HG03280 (cell line): ENCODE results near the gene SAMD14.

Experiments used
- ATAC-seq: cut with Tn5 transposase; IDR thresholded peaks from one replicate; pipeline ENCODE4 v1.9.1; 2021; ENCODE audit warnings: mild to moderate bottlenecking, moderate library complexity; ENCODE audit not compliant: unreplicated experiment

SAMD14 gene

GRCh38 chr17:50099003-50099402, 31.0 kb downstream of the SAMD14 start:
- no peak for ATAC-seq

- no peak for ATAC-seq
Measured at GRCh38 chr17:50098583-50098982, 31.4 kb downstream of the SAMD14 start.

- ATAC-seq = no peak
Measured at GRCh38 chr17:50097926-50098325, 32.0 kb downstream of the SAMD14 start.

GRCh38 chr17:50097455-50097854, 32.5 kb downstream of the SAMD14 start:
- ATAC-seq = no peak

- ATAC-seq = no peak
Measured at GRCh38 chr17:50096758-50097157, 33.2 kb downstream of the SAMD14 start.

GRCh38 chr17:50096092-50096491, 33.9 kb downstream of the SAMD14 start:
- ATAC-seq = no peak

GRCh38 chr17:50095626-50096037, 34.3 kb downstream of the SAMD14 start:
- peak; percentile 1 for ATAC-seq

GRCh38 chr17:50094753-50095619, 35.0 kb downstream of the SAMD14 start, which contains the start of gene PDK2:
Gene PDK2, plus strand, starts transcription at chr17:50095351. Its CDS starts 85 bp downstream, at chr17:50095436.
- peak; percentile 93 for ATAC-seq

GRCh38 chr17:50094243-50094752, 35.7 kb downstream of the SAMD14 start:
- peak; percentile 42 for ATAC-seq

GRCh38 chr17:50093807-50094206, 36.2 kb downstream of the SAMD14 start:
- ATAC-seq = no peak

GRCh38 chr17:50093246-50093645, 36.7 kb downstream of the SAMD14 start:
- no peak for ATAC-seq

GRCh38 chr17:50091918-50092285, 38.1 kb downstream of the SAMD14 start:
- no peak for ATAC-seq

GRCh38 chr17:50090971-50091917, 38.7 kb downstream of the SAMD14 start:
- no peak for ATAC-seq

- ATAC-seq = no peak
Measured at GRCh38 chr17:50090071-50090470, 39.9 kb downstream of the SAMD14 start.

- no peak for ATAC-seq
Measured at GRCh38 chr17:50088952-50089825, 40.8 kb downstream of the SAMD14 start.

- no peak for ATAC-seq
Measured at GRCh38 chr17:50087912-50088405, 42.0 kb downstream of the SAMD14 start.

- peak; percentile 88 for ATAC-seq
Measured at GRCh38 chr17:50087246-50087911, 42.6 kb downstream of the SAMD14 start.

GRCh38 chr17:50081757-50082156, 48.2 kb downstream of the SAMD14 start:
- ATAC-seq = no peak

GRCh38 chr17:50080827-50081226, 49.1 kb downstream of the SAMD14 start:
- peak; percentile 70 for ATAC-seq

- ATAC-seq = no peak
Measured at GRCh38 chr17:50080096-50080480, 49.9 kb downstream of the SAMD14 start.
